ENCODE results near the gene FAP. TPM values are rescaled to one million over a fixed set of nuclear protein-coding genes. Genes with fewer than 3 reads are reported as not detected.

The FAP gene
- total and polyA plus RNA-seq, 2 donors (not counting 3 experiments of a cell fraction or from before 2014, with no cell fraction given): 1.1 TPM; not detected in 1

- Histone ChIP-seq H3K4me3 (replicated peaks in 1 of 3; ENCODE audit: insufficient read depth in 1 of 3, low read depth in 1 of 3, low read length in 3 of 3) (no peak overlapping the region), H3K9me3 (replicated peaks; ENCODE audit: control insufficient read depth, insufficient read depth, low read length) (no peaks in the 10 kb centered on the region), H3K9ac (replicated peaks; ENCODE audit: extremely low read depth, insufficient read depth, low read length) (no peak overlapping the region), H3K4me2 (ENCODE audit: insufficient read depth, low read length) (no peak overlapping the region), H3K27ac (ENCODE audit: insufficient read depth, low read depth, low read length) (no peak overlapping the region), H3K79me2 (ENCODE audit: control insufficient read depth, insufficient read depth, low read length) (no peaks in the 10 kb centered on the region), H2AFZ (ENCODE audit: low read depth, low read length) (no peak overlapping the region), H3K36me3 (ENCODE audit: control insufficient read depth in 2 of 2, extremely low read depth in 1 of 2, insufficient read depth in 2 of 2, low read length in 2 of 2) (no peaks in the 10 kb centered on the region), H3K27me3 (ENCODE audit: control insufficient read depth in 2 of 2, insufficient read depth in 2 of 2, low read length in 2 of 2) (no peaks in the 10 kb centered on the region), H3K4me1 (ENCODE audit: control insufficient read depth, extremely low read depth, insufficient read depth, low read length) (peaks cover 4% of the 10 kb centered on the region), H4K20me1 (replicated peaks; ENCODE audit: control insufficient read depth, extremely low read depth, insufficient read depth, low read length) (no peaks in the 10 kb centered on the region), H3K9me1 (replicated peaks; ENCODE audit: control insufficient read depth, extremely low read depth, insufficient read depth, low read length) (no peaks in the 10 kb centered on the region)
- ChIA-PET CTCF (interaction anchor here (0.7 to 1.6 kb wide), 3 partner anchors 35 to 116 kb away, joined by 3 to 5 read pairs (median 4); no protein-coding TSS in a partner anchor), POLR2A (no interaction called here)
- intact Hi-C loops (cut with micrococcal nuclease) (no loop called here), dilution Hi-C loops (cut with MboI; ENCODE audit: extremely low pct_ligation_motif_present, low sequenced_read_pairs) (no loop called here)
- no TSS peak for BruUV-seq (replicated peaks)
- DNase-seq (ENCODE audit: low read depth, low spot score): peak; percentile 5
- no peak for FAIRE-seq
- TF ChIP-seq MYC (IDR thresholded peaks at IDR 0.05; ENCODE audit: low read depth, low read length) (no peak), JUN (IDR thresholded peaks at IDR 0.05; ENCODE audit: borderline replicate concordance, insufficient read depth, insufficient read length, low read depth) (no peak), POLR2AphosphoS5 (IDR thresholded peaks at IDR 0.05; ENCODE audit: insufficient read depth, low read depth, low read length) (no peak), GATA2 (IDR thresholded peaks at IDR 0.05; ENCODE audit: insufficient read depth, insufficient read length, low read depth, low read length) (no peak), FOS (IDR thresholded peaks at IDR 0.05; ENCODE audit: borderline replicate concordance, insufficient read depth, low read length) (no peak), EZH2 (IDR thresholded peaks at IDR 0.05; ENCODE audit: borderline replicate concordance, low read depth, low read length, severe bottlenecking) (no peak), MAX (IDR thresholded peaks at IDR 0.05; ENCODE audit: insufficient read depth, insufficient read length) (no peak), POLR2A (IDR thresholded peaks at IDR 0.05; ENCODE audit: low read depth, low read length) (no peak)
- TF ChIP-seq, protein P1, sequence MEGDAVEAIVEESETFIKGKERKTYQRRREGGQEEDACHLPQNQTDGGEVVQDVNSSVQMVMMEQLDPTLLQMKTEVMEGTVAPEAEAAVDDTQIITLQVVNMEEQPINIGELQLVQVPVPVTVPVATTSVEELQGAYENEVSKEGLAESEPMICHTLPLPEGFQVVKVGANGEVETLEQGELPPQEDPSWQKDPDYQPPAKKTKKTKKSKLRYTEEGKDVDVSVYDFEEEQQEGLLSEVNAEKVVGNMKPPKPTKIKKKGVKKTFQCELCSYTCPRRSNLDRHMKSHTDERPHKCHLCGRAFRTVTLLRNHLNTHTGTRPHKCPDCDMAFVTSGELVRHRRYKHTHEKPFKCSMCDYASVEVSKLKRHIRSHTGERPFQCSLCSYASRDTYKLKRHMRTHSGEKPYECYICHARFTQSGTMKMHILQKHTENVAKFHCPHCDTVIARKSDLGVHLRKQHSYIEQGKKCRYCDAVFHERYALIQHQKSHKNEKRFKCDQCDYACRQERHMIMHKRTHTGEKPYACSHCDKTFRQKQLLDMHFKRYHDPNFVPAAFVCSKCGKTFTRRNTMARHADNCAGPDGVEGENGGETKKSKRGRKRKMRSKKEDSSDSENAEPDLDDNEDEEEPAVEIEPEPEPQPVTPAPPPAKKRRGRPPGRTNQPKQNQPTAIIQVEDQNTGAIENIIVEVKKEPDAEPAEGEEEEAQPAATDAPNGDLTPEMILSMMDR (IDR thresholded peaks at IDR 0.05; ENCODE audit: extremely low read depth in 1 of 2, insufficient read depth in 1 of 2, low read depth in 1 of 2, low read length in 2 of 2): no peak
These were observed 58.3 kb downstream of the FAP start for GRCh38 chr2:162184821-162185450.
